Measurements from ENCODE around the gene STEAP3. TPM values are rescaled to one million over a fixed set of nuclear protein-coding genes. Genes with fewer than 3 reads are reported as not detected.

Gene STEAP3
- total and polyA plus RNA-seq, 2 donors (not counting 1 experiment from before 2014, with no cell fraction given), result 1.1 to 1.6 TPM

DNA sequence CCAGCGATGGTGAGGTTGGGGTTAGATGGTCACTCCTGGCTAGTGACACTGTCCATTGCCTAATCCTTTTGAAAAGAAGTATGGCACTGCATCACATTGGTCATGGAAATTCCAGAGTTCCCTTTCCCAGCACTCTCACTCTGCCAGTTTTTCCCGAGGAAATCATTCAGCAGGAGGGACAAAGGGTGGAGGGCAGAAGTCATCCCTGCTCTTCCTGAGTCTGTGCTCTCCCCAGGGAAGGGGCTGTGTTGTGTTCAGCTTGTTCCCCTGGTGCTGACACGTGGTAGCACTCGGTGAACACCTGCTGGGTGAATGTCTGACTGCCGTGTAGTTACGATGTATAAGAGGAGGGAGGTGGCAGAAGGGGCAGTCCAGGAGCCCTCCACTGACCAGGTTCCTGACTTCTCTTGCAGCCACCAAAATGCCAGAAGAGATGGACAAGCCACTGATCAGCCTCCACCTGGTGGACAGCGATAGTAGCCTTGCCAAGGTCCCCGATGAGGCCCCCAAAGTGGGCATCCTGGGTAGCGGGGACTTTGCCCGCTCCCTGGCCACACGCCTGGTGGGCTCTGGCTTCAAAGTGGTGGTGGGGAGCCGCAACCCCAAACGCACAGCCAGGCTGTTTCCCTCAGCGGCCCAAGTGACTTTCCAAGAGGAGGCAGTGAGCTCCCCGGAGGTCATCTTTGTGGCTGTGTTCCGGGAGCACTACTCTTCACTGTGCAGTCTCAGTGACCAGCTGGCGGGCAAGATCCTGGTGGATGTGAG is 21.6 kb downstream of the STEAP3 start:
- ChIA-PET CTCF (no interaction called here), POLR2A (no interaction called here)
- Histone ChIP-seq H3K36me3 (replicated peaks in 1 of 2; ENCODE audit: control extremely low read depth in 1 of 2, control insufficient read depth in 1 of 2, extremely low read depth in 1 of 2, insufficient read depth in 2 of 2, low read length in 1 of 2) (no peaks in the 10 kb centered on the region), H3K27me3 (replicated peaks in 1 of 4; ENCODE audit: control extremely low read depth in 1 of 4, control insufficient read depth in 3 of 4, insufficient read depth in 4 of 4, low read length in 3 of 4) (no peaks in the 10 kb centered on the region), H3K9me3 (ENCODE audit: control extremely low read depth in 1 of 3, control insufficient read depth in 2 of 3, insufficient read depth in 1 of 3, low read length in 2 of 3) (peaks cover 0 to 11% (median 0%) of the 10 kb centered on the region in 3 donors), H3K27ac (ENCODE audit: low read length in 2 of 2) (no peak overlapping the region), H3K4me2 (replicated peaks; ENCODE audit: low read depth, low read length, poor library complexity, severe bottlenecking) (no peak overlapping the region), H4K20me1 (ENCODE audit: control insufficient read depth, insufficient read depth, low read length, poor library complexity, severe bottlenecking) (no peaks in the 10 kb centered on the region), H2AFZ (ENCODE audit: insufficient read depth, low read depth, low read length, poor library complexity, severe bottlenecking) (no peak overlapping the region), H3K9ac (ENCODE audit: low read length) (no peak overlapping the region), H3K79me2 (ENCODE audit: control insufficient read depth, insufficient read depth, low read length) (no peaks in the 10 kb centered on the region), H3K4me1 (ENCODE audit: control insufficient read depth in 2 of 2, insufficient read depth in 2 of 2, low read length in 2 of 2) (no peaks in the 10 kb centered on the region), H3K4me3 (ENCODE audit: control extremely low read depth in 1 of 5, extremely low read depth in 1 of 5, insufficient read depth in 1 of 5, low read depth in 2 of 5, low read length in 4 of 5) (no peak overlapping the region)
- Mint-ChIP-seq H3K27ac (no peak overlapping the region), H3K9me3 (ENCODE audit: insufficient read depth) (no peaks in the 10 kb centered on the region), H3K4me1 (no peaks in the 10 kb centered on the region), H3K27me3 (no peaks in the 10 kb centered on the region), H3K4me3 (no peak overlapping the region)
- 98% methylated on average over 15 of the region's 17 CpGs for WGBS (ENCODE audit: insufficient coverage)
- intact Hi-C loops (cut with micrococcal nuclease), result no loop called here
- DNase-seq (no peak), ATAC-seq (ENCODE audit: low read depth) (no peak)
- no peak for TF ChIP-seq EZH2 (IDR thresholded peaks at IDR 0.05; ENCODE audit: borderline replicate concordance, insufficient read depth, low read depth, low read length, poor library complexity, severe bottlenecking)
- TF ChIP-seq, protein P1, sequence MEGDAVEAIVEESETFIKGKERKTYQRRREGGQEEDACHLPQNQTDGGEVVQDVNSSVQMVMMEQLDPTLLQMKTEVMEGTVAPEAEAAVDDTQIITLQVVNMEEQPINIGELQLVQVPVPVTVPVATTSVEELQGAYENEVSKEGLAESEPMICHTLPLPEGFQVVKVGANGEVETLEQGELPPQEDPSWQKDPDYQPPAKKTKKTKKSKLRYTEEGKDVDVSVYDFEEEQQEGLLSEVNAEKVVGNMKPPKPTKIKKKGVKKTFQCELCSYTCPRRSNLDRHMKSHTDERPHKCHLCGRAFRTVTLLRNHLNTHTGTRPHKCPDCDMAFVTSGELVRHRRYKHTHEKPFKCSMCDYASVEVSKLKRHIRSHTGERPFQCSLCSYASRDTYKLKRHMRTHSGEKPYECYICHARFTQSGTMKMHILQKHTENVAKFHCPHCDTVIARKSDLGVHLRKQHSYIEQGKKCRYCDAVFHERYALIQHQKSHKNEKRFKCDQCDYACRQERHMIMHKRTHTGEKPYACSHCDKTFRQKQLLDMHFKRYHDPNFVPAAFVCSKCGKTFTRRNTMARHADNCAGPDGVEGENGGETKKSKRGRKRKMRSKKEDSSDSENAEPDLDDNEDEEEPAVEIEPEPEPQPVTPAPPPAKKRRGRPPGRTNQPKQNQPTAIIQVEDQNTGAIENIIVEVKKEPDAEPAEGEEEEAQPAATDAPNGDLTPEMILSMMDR (IDR thresholded peaks at IDR 0.05), result no peak

DNA sequence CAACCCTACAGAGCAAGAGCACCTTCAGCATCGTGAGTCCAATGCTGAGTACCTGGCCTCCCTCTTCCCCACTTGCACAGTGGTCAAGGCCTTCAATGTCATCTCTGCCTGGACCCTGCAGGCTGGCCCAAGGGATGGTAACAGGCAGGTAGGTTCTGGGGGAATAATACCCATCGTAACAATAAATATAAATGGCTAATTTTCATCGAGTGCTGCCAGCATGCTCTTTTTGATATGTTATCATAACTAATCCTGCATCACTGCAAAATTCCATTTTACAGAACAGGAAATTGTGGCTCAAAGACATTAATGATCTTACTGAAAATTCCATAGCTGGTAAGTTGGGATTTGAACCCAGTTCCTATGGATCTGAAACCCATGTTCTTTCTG is 22.2 kb downstream of the STEAP3 start:
- H3K4me1 ChIP-seq (ENCODE audit: control insufficient read depth in 2 of 2, insufficient read depth in 2 of 2, low read length in 2 of 2), result no peaks in the 10 kb centered on the region
- H3K4me3 ChIP-seq (ENCODE audit: control extremely low read depth in 1 of 5, extremely low read depth in 1 of 5, insufficient read depth in 1 of 5, low read depth in 2 of 5, low read length in 4 of 5), result no peak overlapping the region
- no peaks in the 10 kb centered on the region for H3K36me3 ChIP-seq (replicated peaks in 1 of 2; ENCODE audit: control extremely low read depth in 1 of 2, control insufficient read depth in 1 of 2, extremely low read depth in 1 of 2, insufficient read depth in 2 of 2, low read length in 1 of 2)
- H3K9ac ChIP-seq (ENCODE audit: low read length), result no peak overlapping the region
- Mint-ChIP-seq H3K27ac (no peak overlapping the region), H3K9me3 (ENCODE audit: insufficient read depth) (no peaks in the 10 kb centered on the region), H3K4me3 (no peak overlapping the region), H3K4me1 (no peaks in the 10 kb centered on the region), H3K27me3 (no peaks in the 10 kb centered on the region)
- WGBS (ENCODE audit: insufficient coverage), result 100% methylated on average over 1 of the region's 3 CpGs
- POLR2A ChIA-PET, result no interaction called here
- intact Hi-C loops (cut with micrococcal nuclease), result no loop called here
- no peak overlapping the region for H3K4me2 ChIP-seq (replicated peaks; ENCODE audit: low read depth, low read length, poor library complexity, severe bottlenecking)
- peaks cover 0 to 11% (median 0%) of the 10 kb centered on the region in 3 donors for H3K9me3 ChIP-seq (ENCODE audit: control extremely low read depth in 1 of 3, control insufficient read depth in 2 of 3, insufficient read depth in 1 of 3, low read length in 2 of 3)
- no peak overlapping the region for H3K27ac ChIP-seq (ENCODE audit: low read length in 2 of 2)
- CTCF ChIA-PET, result no interaction called here
- H3K79me2 ChIP-seq (ENCODE audit: control insufficient read depth, insufficient read depth, low read length), result no peaks in the 10 kb centered on the region
- ATAC-seq (ENCODE audit: low read depth), result no peak
- DNase-seq, result no peak
- no peak overlapping the region for H2AFZ ChIP-seq (ENCODE audit: insufficient read depth, low read depth, low read length, poor library complexity, severe bottlenecking)
- H4K20me1 ChIP-seq (ENCODE audit: control insufficient read depth, insufficient read depth, low read length, poor library complexity, severe bottlenecking), result no peaks in the 10 kb centered on the region
- no peaks in the 10 kb centered on the region for H3K27me3 ChIP-seq (replicated peaks in 1 of 4; ENCODE audit: control extremely low read depth in 1 of 4, control insufficient read depth in 3 of 4, insufficient read depth in 4 of 4, low read length in 3 of 4)
- TF ChIP-seq EZH2 (IDR thresholded peaks at IDR 0.05; ENCODE audit: borderline replicate concordance, insufficient read depth, low read depth, low read length, poor library complexity, severe bottlenecking), result no peak
- TF ChIP-seq, protein P1 (IDR thresholded peaks at IDR 0.05), result no peak

All from B cell (primary cell).